Nephron progenitor cell (in vitro differentiated cells): Measurements from ENCODE around the gene C10orf62.
"Not testable (repeated sequence)": the region's sequence is repeated elsewhere in the genome, so short reads cannot be mapped to it uniquely, and the experiment has no call there.

Source experiments
- DNase-seq: peaks from one replicate; pipeline ENCODE4 v3.0.0; 2021
- H3K27ac Mint-ChIP-seq: 2 replicates; pipeline ENCODE4 v1.8.0; 2021; ENCODE audit warnings: mild to moderate bottlenecking, moderate library complexity, mixed read lengths
- H3K27me3 Mint-ChIP-seq: 2 replicates; pipeline ENCODE4 v1.8.0; 2021; ENCODE audit warnings: mild to moderate bottlenecking, low read depth, mixed read lengths; ENCODE audit not compliant: poor library complexity
- H3K36me3 Mint-ChIP-seq: 2 replicates; pipeline ENCODE4 v1.8.0; 2021; ENCODE audit warnings: low read depth, mixed read lengths
- H3K4me1 Mint-ChIP-seq: 2 replicates; pipeline ENCODE4 v1.8.0; 2021; ENCODE audit warnings: mixed read lengths
- H3K4me3 Mint-ChIP-seq: 2 replicates; pipeline ENCODE4 v1.8.0; 2021; ENCODE audit warnings: mild to moderate bottlenecking, moderate library complexity, mixed read lengths
- H3K9me3 Mint-ChIP-seq: 2 replicates; pipeline ENCODE4 v1.8.0; 2021; ENCODE audit warnings: mild to moderate bottlenecking, moderate library complexity, mixed read lengths
- CTCF ChIP-seq: fragments of 200-600 bp; sonication (generic); IDR thresholded peaks from 2 replicates; pipeline ENCODE4 v1.5.0; 2021; ENCODE audit warnings: antibody characterized with exemption

Gene C10orf62

GRCh38 chr10:97575127-97575668 is 14.3 kb upstream of the C10orf62 start:
- no peaks in the 10 kb centered on the region for H3K36me3 Mint-ChIP-seq
- H3K9me3 Mint-ChIP-seq, result no peaks in the 10 kb centered on the region
- H3K27ac Mint-ChIP-seq, result no peak overlapping the region
- no peaks in the 10 kb centered on the region for H3K27me3 Mint-ChIP-seq
- peaks cover 24% of the 10 kb centered on the region for H3K4me1 Mint-ChIP-seq
- no peak for TF ChIP-seq CTCF
- no peak for DNase-seq
- no peak overlapping the region for H3K4me3 Mint-ChIP-seq

- H3K36me3 Mint-ChIP-seq, H3K27me3 Mint-ChIP-seq, H3K4me3 Mint-ChIP-seq, H3K27ac Mint-ChIP-seq, DNase-seq, H3K9me3 Mint-ChIP-seq: not testable (repeated sequence)
- peaks cover 24% of the 10 kb centered on the region for H3K4me1 Mint-ChIP-seq
Measured at GRCh38 chr10:97576487-97576886, 13.0 kb upstream of the C10orf62 start.

GRCh38 chr10:97577701-97578100 is 11.8 kb upstream of the C10orf62 start:
- H3K27me3 Mint-ChIP-seq, result peaks cover 2% of the 10 kb centered on the region
- no peak for DNase-seq
- TF ChIP-seq CTCF, result no peak
- no peaks in the 10 kb centered on the region for H3K36me3 Mint-ChIP-seq
- H3K4me1 Mint-ChIP-seq, result peaks cover 23% of the 10 kb centered on the region
- H3K4me3 Mint-ChIP-seq, result no peak overlapping the region
- H3K9me3 Mint-ChIP-seq, result no peaks in the 10 kb centered on the region
- no peak overlapping the region for H3K27ac Mint-ChIP-seq

- DNase-seq, result no peak
- H3K4me1 Mint-ChIP-seq, result peaks cover 17% of the 10 kb centered on the region
- no peak overlapping the region for H3K27ac Mint-ChIP-seq
- H3K9me3 Mint-ChIP-seq, result no peaks in the 10 kb centered on the region
- no peak overlapping the region for H3K4me3 Mint-ChIP-seq
- H3K36me3 Mint-ChIP-seq, result no peaks in the 10 kb centered on the region
- no peak for TF ChIP-seq CTCF
- H3K27me3 Mint-ChIP-seq, result peaks cover 2% of the 10 kb centered on the region
Measured at GRCh38 chr10:97578171-97578844, 11.2 kb upstream of the C10orf62 start.

GRCh38 chr10:97580421-97581367 is 8.8 kb upstream of the C10orf62 start:
- H3K4me1 Mint-ChIP-seq, result peaks cover 24% of the 10 kb centered on the region
- H3K4me3 Mint-ChIP-seq, result no peak overlapping the region
- H3K9me3 Mint-ChIP-seq, result no peaks in the 10 kb centered on the region
- peaks cover 6% of the 10 kb centered on the region for H3K27me3 Mint-ChIP-seq
- no peaks in the 10 kb centered on the region for H3K36me3 Mint-ChIP-seq
- no peak for TF ChIP-seq CTCF
- DNase-seq, result no peak
- H3K27ac Mint-ChIP-seq, result no peak overlapping the region

- Mint-ChIP-seq H3K27me3 (peaks cover 6% of the 10 kb centered on the region), H3K27ac (no peak overlapping the region), H3K4me3 (no peak overlapping the region), H3K36me3 (no peaks in the 10 kb centered on the region), H3K9me3 (no peaks in the 10 kb centered on the region), H3K4me1 (peaks cover 22% of the 10 kb centered on the region)
- DNase-seq, result no peak
- TF ChIP-seq CTCF, result no peak
Measured at GRCh38 chr10:97582169-97582568, 7.4 kb upstream of the C10orf62 start.
